H1 (cell line): ENCODE results near the gene TSPAN9. TPM values are rescaled to one million over a fixed set of nuclear protein-coding genes. Genes with fewer than 3 reads are reported as not detected.

ENCODE experiments used
- ASH2L ChIP-seq: fragments of 200-600, 300-600 bp; sonication (generic); IDR thresholded peaks from one replicate; pipeline ENCODE4 v1.7.1; 2017; ENCODE audit warnings: low read length
- CBX5 ChIP-seq: fragments of 300-800, 300-1000 bp; sonication (generic); IDR thresholded peaks from 2 replicates; pipeline ENCODE4 v1.7.1; 2016; ENCODE audit warnings: antibody characterized with exemption, low read length, low read depth
- CHD1 ChIP-seq: IDR thresholded peaks from 2 replicates; pipeline ENCODE4 v1.6.1; 2012; ENCODE audit warnings: low read depth, low read length, improper control_type of control experiment
- CREB1 ChIP-seq: IDR thresholded peaks from 2 replicates; pipeline ENCODE4 v1.6.1; 2012; ENCODE audit warnings: inconsistent platforms
- polyA plus RNA-seq, 7 experiments: library from polyadenylated mRNA; depleted of rRNA in 3 of 7; stranded (reverse) in 5 of 7; unstranded in 2 of 7; fragments of >200 nt in 5 of 7; fragments of 200-250 nt in 2 of 7; gene quantifications; 1 replicate in 5 of 7; 2 replicates in 1 of 7; 4 replicates in 1 of 7; pipeline versions ENCODE4 v1.2.1 to v1.2.3, GENCODE V29; 2011 to 2013; ENCODE audit warnings: missing spikeins in 2 of 7, mixed read lengths in 2 of 7
- total RNA-seq: library from RNA; stranded (reverse); fragmentation: NEBNext Ultra II Directional; extraction: Animal tissue kit (Norgen Biotek cat#: 25700); gene quantifications from 2 replicates; pipeline ENCODE4 v1.2.1, GENCODE V29; 2021

TSPAN9 gene
- total and polyA plus RNA-seq, 2 of the 8 experiments (the other 6 are each of a cell fraction or from before 2014, with no cell fraction given) = 11.5 to 29.1 TPM

DNA sequence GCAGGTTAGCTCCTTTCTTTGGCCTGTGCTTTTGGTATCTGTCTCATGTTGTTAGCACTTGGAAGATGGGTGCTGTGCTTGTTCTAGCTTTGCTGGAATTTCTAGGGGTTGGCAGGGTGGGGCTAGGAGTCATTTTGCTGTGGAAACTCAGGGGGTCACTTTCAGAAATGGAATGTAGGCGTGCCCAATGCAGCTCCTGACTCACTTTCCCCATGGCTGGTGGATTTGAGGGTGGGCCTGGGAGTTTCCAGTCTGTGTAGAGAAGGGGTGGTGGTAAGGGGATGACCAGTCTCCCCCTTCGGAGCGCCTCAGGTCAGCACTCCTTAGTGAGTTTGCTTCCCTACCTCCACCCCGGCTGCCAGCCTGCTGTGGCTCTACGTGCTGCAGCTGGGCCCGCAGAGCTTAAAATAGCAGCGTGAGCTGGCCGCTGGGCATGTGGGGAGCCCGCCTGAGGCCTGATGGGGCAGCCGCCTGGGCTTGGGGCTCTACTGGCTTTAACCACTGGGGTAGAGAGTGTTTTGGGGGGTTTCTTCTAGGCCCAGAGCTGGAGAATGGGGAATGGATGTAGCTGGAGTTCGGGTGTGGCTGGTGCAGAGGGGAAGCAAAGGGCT, 108.2 kb downstream of the TSPAN9 start (continued):
- TF ChIP-seq CREB1 = no peak
- no peak for TF ChIP-seq CBX5
- no peak for TF ChIP-seq CHD1
- TF ChIP-seq ASH2L = no peak
